ENCODE results near the gene MMEL1.
A peak's percentile ranks its signal among the peaks of the same experiment; 100 is the strongest.
"Not testable (repeated sequence)": the region's sequence is repeated elsewhere in the genome, so short reads cannot be mapped to it uniquely, and the experiment has no call there.

Gene MMEL1

DNA sequence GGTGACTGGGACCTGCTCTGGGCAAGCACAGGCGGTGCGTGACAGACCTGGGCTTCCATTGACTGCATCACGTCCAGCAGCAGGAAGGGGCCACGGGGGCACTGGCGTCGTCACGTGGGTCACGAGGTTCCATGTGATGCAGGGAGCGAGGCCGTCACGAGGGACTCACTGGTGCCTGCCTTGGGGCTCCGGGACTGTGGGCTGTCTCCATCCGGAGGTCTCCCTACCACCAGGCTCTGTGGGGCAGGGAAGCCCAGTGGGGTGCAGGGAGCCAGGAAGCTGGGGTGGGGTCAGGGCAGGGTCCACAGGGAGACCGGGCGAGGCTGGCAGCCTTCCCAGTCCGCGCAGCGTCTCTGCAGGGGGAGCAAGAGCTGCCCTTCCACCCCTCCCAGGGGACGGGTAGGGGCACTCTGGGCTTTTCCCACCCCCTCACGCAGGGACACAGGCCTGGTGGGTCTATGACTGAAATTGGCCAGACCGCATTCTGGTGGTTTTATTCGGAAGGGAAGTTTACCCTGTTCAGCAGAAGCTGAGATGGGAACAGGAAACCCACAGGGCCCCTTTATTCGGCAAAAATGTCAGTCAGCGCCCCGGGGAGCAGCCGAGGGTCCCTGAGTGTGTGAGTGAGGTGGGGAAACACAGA lies 77.1 kb downstream of the MMEL1 start:
- peak; percentile 76 to 86 for DNase-seq

- DNase-seq, result peak; percentile 63 to 73
Observed at GRCh38 chr1:2554621-2555387, 78.0 kb downstream of the MMEL1 start.

GRCh38 chr1:2553871-2554620 lies 78.8 kb downstream of the MMEL1 start:
- no peak for DNase-seq

DNA sequence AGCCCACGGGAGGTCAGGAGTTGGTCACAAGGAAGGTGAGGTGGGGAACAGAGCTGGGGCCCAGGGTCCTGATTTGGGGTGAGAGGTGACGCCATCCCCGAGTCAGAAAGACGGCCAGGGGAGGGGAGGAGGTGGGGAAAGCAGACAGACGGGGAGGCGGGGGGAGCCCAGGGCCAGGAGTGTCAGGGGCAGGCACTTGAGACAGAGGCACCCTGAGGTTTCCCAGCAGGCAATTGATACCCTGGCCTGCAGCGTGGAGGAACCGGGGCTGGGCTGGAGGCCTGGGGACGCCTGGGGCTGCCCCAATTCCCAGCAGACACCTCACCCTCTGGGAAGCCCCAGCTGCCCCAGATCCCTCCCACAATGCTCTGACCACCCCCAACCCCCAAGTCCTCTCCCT lies 79.7 kb downstream of the MMEL1 start:
- DNase-seq, result not testable (repeated sequence)

GRCh38 chr1:2552189-2552588 lies 80.6 kb downstream of the MMEL1 start:
- no peak for DNase-seq

GRCh38 chr1:2551544-2551943 lies 81.3 kb downstream of the MMEL1 start:
- not testable (repeated sequence) for DNase-seq

DNA sequence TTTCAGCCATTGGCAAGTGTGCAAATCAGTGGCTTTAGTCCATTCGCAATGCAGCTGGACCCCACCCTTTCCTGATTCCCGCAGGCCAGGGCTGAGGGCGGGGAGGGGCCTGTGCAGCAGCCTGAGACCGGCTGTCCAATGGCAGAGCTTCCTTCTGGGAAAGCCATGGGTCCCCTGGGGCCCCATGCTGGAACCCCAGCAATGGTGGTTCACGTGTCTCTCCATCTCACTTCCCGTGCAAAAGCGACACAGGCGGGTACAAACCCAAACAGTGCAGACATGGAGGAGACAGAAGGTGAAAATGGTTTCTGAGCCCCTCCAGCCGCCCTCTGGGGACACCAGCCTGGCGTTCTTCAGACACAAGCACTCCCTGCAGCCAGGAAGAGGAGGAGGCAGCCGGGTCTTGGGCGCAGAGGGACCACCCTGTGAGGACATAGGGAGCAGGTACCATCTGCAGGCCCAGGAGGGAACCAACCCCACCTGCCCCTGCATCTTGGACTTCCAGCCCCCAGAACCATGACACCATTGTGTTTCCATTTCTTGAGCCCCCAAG lies 82.4 kb downstream of the MMEL1 start:
- DNase-seq, result not testable (repeated sequence)

GRCh38 chr1:2549367-2550029 lies 83.3 kb downstream of the MMEL1 start:
- DNase-seq, result not testable (repeated sequence)

DNA sequence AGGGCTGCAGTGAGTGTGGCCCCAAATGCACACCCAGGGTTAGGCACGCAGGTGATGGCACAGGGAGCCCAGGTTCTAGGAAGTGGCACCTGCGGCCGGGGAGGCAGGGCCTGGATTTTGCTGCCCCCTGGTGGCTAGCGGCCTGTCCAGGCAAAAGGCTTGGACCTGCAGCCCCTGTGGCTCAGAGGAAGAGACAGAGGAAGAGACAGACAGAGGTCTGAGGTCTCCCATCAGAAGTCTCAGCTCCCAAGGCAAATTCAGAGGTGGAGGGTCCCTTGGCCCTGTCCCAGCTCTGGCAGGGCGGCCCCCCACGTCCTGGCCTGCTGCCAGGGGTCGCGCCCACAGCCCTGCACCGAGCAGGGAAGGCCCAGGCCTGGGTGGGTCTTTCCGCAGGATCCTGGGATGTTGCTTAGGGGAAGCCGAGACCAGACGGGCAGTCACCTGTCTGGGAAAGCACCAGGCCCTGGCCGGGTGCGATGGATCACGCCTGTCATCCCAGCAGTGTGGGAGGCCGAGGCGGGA lies 84.7 kb downstream of the MMEL1 start:
- DNase-seq, result peak; percentile 88

GRCh38 chr1:2547210-2548067 lies 85.4 kb downstream of the MMEL1 start:
- peak; percentile 59 to 64 for DNase-seq

DNA sequence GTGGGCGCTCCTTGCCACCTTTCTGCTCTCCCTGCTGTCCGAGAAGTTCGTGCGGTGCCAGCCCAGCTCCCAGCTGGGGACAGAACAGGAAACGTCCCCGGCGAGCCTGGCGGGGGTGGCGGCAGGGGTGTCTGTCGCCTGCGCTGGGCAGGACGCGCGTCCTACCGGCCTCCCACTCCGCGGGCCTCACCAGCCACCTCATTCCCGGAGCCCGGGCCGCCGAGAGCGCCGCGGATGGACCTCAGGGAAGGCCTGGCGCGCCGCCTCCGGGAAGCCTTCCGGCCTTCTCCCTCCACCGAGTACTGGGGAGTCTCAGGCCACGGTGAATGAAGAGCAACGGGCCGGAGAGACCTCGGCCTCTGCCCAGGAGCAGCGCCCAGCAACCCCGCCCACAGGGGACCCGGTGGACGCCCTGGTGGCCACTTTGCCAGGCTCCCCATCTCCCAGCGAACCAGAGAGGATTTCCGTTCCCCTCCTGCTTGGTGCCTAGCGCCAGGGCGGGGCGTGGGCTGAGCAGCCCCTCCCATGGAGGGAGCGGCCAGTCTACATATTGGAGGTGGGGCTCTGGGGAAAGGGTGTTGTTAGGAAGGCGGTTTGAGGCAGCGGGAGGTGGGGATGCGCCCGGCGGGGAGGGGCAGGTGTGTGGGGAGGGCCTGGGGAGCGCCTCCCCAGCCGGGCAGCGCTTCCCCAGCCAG lies 86.2 kb downstream of the MMEL1 start:
- DNase-seq, result peak; percentile 89 to 90

- peak; percentile 94 to 95 for DNase-seq
Observed at GRCh38 chr1:2545754-2546514, 86.9 kb downstream of the MMEL1 start.

GRCh38 chr1:2544875-2545640 lies 87.8 kb downstream of the MMEL1 start:
- no peak for DNase-seq

DNA sequence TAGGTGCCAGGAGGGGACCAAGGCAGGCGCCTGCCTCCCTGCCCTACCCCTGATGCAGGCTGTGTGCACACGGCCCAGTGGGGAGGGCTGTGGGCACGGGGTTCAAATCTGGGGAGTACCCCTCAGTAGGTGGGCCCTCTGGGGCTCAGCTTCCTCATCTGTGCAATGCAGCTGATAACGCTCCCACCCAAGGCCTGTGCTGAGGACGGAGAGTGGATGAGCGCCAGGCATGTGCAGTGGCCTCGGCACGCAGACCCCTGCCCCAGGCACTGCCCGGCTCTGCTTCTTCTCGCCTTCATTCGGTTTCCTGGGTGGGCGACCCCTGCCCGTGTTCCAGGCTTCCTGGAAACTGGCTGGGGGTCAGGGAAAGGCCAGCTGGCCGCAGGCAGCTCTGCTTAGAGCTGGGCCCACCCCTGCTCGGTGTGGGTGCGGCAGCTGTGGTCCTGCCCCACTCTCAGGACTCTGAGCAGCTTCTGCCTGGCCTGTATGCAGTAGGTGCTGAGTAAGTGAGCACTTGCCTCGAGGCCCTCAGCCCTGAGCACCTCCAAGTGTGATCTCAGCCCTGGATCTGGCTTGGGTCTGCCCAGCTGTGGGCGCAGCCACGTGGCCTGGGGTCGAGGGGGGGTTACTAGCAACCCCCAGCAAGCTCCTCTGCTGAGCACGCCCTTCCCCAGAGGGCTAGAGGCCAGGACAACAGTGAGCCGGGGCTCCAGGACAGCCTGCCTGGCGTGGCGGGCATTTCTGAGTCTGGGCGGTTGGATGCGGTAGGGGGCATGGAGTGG lies 88.5 kb downstream of the MMEL1 start:
- DNase-seq, result no peak

DNA sequence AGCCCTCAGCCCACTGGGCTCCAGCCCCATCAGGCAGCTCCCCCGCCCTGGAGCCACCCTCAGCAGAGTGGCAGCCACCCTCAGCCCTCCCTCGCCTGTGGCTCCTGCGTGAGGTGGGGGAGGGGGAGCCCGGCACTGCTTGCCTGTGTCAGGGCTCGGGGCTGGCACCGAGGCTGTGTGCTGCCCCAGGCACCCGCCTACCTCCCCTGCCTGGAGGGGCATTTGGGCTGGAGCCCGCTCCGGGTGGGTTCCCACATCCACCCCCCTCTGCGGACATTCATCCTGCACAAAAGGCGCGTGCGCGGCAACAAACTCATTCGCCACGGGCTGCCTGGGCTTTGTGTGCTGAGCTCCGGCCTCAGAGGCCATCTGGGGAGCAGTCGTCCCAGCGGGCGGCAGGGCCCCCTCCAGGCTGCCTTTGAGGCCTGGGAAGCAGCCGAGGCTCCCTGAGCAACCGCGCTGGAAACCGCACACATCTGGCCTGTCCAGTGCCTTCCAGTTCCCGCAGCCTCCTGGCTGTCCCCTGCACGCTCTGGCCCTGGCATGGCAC lies 89.2 kb downstream of the MMEL1 start:
- peak in 1 of 2 donors; percentile 50 for DNase-seq

- no peak for DNase-seq
Observed at GRCh38 chr1:2542246-2542915, 90.4 kb downstream of the MMEL1 start.

DNA sequence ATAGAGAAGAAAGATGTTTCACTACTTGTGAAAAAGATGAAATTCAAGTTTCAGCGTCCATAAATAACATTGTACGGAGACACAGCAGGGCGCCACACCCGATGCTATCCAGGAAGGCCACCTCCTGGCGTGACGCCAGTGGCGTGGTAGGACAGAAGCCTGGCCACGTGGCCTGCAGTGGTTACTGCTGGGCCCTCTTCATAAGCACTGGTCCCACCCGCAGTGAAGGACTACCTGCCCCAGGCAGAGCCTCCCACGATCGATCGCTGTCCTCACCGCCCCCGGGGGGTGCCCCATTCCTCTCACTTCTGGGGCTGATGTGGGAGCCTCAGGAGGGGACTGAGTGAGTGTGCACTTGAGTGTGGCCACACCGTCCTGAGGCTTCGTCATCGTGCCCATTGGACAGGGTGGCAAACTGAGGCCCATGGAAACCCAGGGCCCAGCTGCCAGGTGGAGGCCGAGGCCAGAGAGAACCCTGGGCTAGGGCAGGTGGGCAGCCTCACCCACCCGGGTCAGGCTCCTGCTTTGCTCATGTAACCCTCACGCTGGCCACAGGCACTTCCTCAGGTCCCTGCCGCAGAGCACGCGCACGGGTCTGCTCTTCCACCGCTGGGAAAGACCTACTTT lies 91.1 kb downstream of the MMEL1 start:
- no peak for DNase-seq
